DOHH2 (cell line): ENCODE measurements around the gene B3GNT9.

ENCODE experiments used
- H3F3A ChIP-seq: fragments of 200-600 bp; sonication (generic), shearing (Covaris generic); 2 replicates; pipeline ENCODE4 v1.6.0; 2016; ENCODE audit warnings: antibody characterized with exemption, mild to moderate bottlenecking; ENCODE audit not compliant: control insufficient read depth, insufficient read depth
- H3K27ac ChIP-seq: fragments of 200-600 bp; sonication (generic); 2 replicates; pipeline ENCODE4 v1.5.1; 2014; ENCODE audit warnings: low read depth, mild to moderate bottlenecking, low read length, moderate library complexity
- H3K27me3 ChIP-seq: fragments of 200-600 bp; sonication (generic); 2 replicates; pipeline ENCODE4 v1.6.1; 2014; ENCODE audit warnings: mild to moderate bottlenecking, low read length, mixed read lengths; ENCODE audit not compliant: control insufficient read depth
- H3K36me3 ChIP-seq: fragments of 200-600 bp; sonication (generic); 2 replicates; pipeline ENCODE4 v1.6.1; 2014; ENCODE audit warnings: mild to moderate bottlenecking, low read length, moderate library complexity, mixed read lengths; ENCODE audit not compliant: control insufficient read depth
- H3K4me1 ChIP-seq: fragments of 200-600 bp; sonication (generic); 2 replicates; pipeline ENCODE4 v1.6.1; 2014; ENCODE audit warnings: mild to moderate bottlenecking, low read length, mixed read lengths; ENCODE audit not compliant: control insufficient read depth
- H3K4me2 ChIP-seq: fragments of 200-600 bp; sonication (generic); 2 replicates; pipeline ENCODE4 v1.6.0; 2014; ENCODE audit warnings: mild to moderate bottlenecking, low read length, moderate library complexity
- H3K4me3 ChIP-seq: fragments of 200-600 bp; sonication (generic); 2 replicates; pipeline ENCODE4 v1.5.1; 2014; ENCODE audit warnings: mild to moderate bottlenecking, low read length, mixed read lengths
- H3K79me2 ChIP-seq: fragments of 200-600 bp; sonication (generic); 2 replicates; pipeline ENCODE4 v1.6.1; 2014; ENCODE audit warnings: mild to moderate bottlenecking, low read length, mixed read lengths; ENCODE audit not compliant: control insufficient read depth
- H3K9me2 ChIP-seq: fragments of 200-600 bp; sonication (generic); replicated peaks from 2 replicates; pipeline ENCODE4 v1.6.1; 2014; ENCODE audit warnings: mild to moderate bottlenecking, low read length, mixed read lengths; ENCODE audit not compliant: control insufficient read depth
- H3K9me3 ChIP-seq: fragments of 200-600 bp; sonication (generic); 2 replicates; pipeline ENCODE4 v1.6.1; 2014; ENCODE audit warnings: antibody characterized with exemption, low read length, mixed read lengths; ENCODE audit not compliant: control insufficient read depth, insufficient read depth
- H4K20me1 ChIP-seq: fragments of 200-600 bp; sonication (generic); 2 replicates; pipeline ENCODE4 v1.6.0; 2014; ENCODE audit warnings: low read depth, mild to moderate bottlenecking, antibody characterized with exemption, low read length, moderate library complexity; ENCODE audit not compliant: control insufficient read depth, insufficient read depth
- EZH2phosphoT487 ChIP-seq: fragments of 200-600 bp; sonication (generic); IDR thresholded peaks from 2 replicates; pipeline ENCODE4 v1.6.1; 2017; ENCODE audit warnings: borderline replicate concordance, mild to moderate bottlenecking, antibody characterized with exemption, low read length, moderate library complexity, mixed read lengths
- TF ChIP-seq, protein P1 (sequence below): fragments of 200-600 bp; sonication (generic); IDR thresholded peaks from one replicate; pipeline ENCODE4 v1.5.1; 2014; ENCODE audit warnings: antibody characterized with exemption, mild to moderate bottlenecking, low read depth, low read length; ENCODE audit not compliant: poor library complexity, severe bottlenecking

The B3GNT9 gene

DNA sequence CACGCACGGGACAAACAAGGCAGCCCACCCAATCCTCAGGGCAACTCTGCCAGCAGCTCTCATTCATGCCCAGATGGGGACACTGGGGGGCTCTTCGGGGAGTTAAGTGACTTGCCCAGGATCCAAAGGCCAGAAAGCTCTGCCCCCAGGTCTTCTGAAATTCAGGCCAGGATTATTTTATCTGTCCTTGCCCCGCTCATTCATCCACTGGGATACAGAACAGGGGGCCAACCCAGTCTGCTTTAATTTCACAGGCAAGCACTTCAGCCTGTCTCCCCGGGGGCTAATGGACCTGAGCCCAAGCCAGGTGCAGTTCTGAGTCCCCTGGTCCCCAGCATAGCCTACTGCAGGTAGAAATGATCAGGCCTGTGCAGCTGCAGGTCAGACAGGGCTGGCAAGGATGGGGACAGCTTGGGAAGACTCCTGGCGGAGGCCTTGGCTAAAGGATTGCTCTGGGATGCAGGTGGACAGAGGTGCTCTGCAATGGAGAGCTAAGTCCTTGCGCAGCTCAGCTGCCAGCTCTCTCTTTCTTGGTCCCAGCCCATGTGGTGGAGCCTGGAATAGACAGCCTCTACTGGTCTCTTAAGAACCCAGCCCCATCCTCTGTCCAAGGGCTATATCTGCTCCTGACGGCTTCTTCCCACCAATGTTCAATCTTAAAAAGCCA lies 766 bp upstream of the B3GNT9 start:
- Histone ChIP-seq H3K4me3 (no peak overlapping the region), H3F3A (no peaks in the 10 kb centered on the region; the same call in 1 of the 2 replicates), H4K20me1 (peaks cover under 1% of the 10 kb centered on the region; the same call in 1 of the 2 replicates), H3K9me3 (no peaks in the 10 kb centered on the region), H3K9me2 (no peaks in the 10 kb centered on the region), H3K79me2 (no peaks in the 10 kb centered on the region), H3K4me1 (peaks cover 12% of the 10 kb centered on the region; the same call in 1 of the 2 replicates), H3K27me3 (peaks cover 20% of the 10 kb centered on the region), H3K36me3 (peaks cover 14% of the 10 kb centered on the region; the same call in 1 of the 2 replicates), H3K4me2 (0 out of 2 replicates have a peak overlapping the region, but pooled peaks have one; percentile 49), H3K27ac (no peak overlapping the region)
- no peak for TF ChIP-seq EZH2phosphoT487
- TF ChIP-seq, protein P1, sequence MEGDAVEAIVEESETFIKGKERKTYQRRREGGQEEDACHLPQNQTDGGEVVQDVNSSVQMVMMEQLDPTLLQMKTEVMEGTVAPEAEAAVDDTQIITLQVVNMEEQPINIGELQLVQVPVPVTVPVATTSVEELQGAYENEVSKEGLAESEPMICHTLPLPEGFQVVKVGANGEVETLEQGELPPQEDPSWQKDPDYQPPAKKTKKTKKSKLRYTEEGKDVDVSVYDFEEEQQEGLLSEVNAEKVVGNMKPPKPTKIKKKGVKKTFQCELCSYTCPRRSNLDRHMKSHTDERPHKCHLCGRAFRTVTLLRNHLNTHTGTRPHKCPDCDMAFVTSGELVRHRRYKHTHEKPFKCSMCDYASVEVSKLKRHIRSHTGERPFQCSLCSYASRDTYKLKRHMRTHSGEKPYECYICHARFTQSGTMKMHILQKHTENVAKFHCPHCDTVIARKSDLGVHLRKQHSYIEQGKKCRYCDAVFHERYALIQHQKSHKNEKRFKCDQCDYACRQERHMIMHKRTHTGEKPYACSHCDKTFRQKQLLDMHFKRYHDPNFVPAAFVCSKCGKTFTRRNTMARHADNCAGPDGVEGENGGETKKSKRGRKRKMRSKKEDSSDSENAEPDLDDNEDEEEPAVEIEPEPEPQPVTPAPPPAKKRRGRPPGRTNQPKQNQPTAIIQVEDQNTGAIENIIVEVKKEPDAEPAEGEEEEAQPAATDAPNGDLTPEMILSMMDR = no peak

DNA sequence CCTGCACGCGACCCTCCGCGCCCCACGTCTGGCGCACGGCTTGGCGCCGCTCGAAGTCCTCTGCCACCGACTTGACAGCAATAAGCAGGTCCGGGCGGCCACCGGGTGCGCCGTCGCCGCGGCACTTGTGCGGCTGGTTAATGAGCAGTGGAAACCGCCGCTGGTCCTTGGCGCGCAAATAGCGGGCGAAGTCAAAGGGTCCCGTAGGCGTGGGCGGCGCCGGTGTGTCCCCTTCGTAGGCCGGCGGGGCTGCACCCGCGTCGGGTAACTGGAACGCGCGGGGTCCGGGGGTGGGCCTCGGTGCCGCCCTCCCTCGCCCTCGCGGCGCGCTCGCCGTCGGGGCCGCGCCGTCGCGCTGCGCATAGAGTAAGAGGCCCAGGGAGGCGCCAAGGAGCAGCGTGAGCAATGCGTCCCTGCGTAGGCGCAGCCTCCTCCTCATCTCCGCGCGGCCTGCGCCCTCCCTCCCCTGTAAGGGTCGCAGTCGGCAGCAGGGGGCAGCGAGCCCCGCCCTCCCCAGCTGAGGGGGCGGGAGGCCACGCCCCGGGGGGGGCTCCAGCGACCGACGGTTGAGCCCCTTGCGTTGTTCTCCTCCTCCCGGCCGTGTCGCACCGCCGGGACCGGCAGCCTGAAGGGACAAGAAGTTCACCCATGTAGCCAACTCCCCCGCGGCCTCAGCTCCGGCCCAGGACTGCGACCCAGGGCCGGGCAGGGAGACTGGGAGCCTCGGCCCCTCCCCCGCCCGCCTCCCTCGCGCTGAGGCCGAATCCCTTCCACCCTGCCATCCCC lies 558 bp downstream of the B3GNT9 start:
- no peak for TF ChIP-seq EZH2phosphoT487
- TF ChIP-seq, protein P1 = no peak
- H3K4me1 ChIP-seq = peaks cover 6% of the 10 kb centered on the region; the same call in 1 of the 2 replicates
- H3K9me2 ChIP-seq = no peaks in the 10 kb centered on the region
- no peaks in the 10 kb centered on the region; the same call in 1 of the 2 replicates for H3F3A ChIP-seq
- H3K27me3 ChIP-seq = peaks cover 13% of the 10 kb centered on the region; the same call in 1 of the 2 replicates
- H4K20me1 ChIP-seq = no peaks in the 10 kb centered on the region; the same call in 1 of the 2 replicates
- H3K36me3 ChIP-seq = peaks cover 17% of the 10 kb centered on the region; the same call in 1 of the 2 replicates
- H3K4me2 ChIP-seq = peak overlapping the region; percentile 49
- H3K9me3 ChIP-seq = no peaks in the 10 kb centered on the region
- H3K4me3 ChIP-seq = peak overlapping the region; percentile 44
- no peaks in the 10 kb centered on the region for H3K79me2 ChIP-seq
- no peak overlapping the region for H3K27ac ChIP-seq

DNA sequence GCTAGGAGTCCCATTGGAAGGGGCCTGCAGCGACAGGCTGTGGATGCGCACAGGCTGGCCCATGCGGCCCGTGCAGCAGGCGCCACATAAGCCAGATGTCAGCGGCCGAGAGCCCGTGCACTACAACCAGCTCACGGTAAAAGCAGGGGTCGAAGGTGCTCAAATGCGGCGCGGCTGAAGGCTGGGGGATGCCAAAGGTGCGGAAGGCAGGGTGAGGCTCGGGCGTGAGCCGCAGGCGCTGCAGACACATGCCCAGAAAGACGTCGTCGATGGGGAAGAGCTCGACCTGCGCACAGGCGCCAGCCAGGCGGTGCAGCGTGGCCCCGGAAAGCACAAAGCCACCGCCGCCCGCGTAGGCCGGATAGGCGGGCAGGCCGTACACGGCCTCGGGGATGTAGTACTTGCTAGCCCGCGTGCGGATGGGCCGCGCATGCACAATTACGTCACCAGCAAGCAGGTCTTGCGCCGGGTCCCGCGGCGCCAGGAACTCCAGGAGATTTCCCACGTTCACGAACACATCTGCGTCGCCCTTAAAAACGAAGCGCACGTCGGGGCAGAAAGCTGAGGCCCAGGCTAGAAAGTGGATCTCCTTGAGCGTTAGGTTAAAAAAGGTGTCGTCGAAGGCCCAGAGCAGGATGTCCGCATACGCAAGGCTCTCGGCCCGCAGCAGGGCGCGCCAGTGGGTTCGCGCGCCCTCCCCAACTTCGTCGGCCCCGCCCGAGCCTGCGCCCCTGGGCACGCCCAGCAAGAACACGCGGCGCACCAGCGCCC lies 1.3 kb downstream of the B3GNT9 start:
- H3K9me2 ChIP-seq = no peaks in the 10 kb centered on the region
- no peaks in the 10 kb centered on the region; the same call in 1 of the 2 replicates for H3F3A ChIP-seq
- no peaks in the 10 kb centered on the region for H3K9me3 ChIP-seq
- H3K36me3 ChIP-seq = peaks cover 24% of the 10 kb centered on the region
- no peaks in the 10 kb centered on the region for H3K79me2 ChIP-seq
- H3K4me3 ChIP-seq = no peak overlapping the region
- no peak overlapping the region for H3K27ac ChIP-seq
- H4K20me1 ChIP-seq = no peaks in the 10 kb centered on the region; the same call in 1 of the 2 replicates
- no peak overlapping the region for H3K4me2 ChIP-seq
- TF ChIP-seq, protein P1 = no peak
- TF ChIP-seq EZH2phosphoT487 = no peak
- 0 out of 2 replicates have a peak, but pooled peaks cover 3% of the 10 kb centered on the region for H3K4me1 ChIP-seq
- H3K27me3 ChIP-seq = peaks cover 13% of the 10 kb centered on the region; the same call in 1 of the 2 replicates
